HepG2 (cell line): Measurements from ENCODE around the gene HSPB7. TPM values are rescaled to one million over a fixed set of nuclear protein-coding genes. Genes with fewer than 3 reads are reported as not detected.

Source experiments
- ATAC-seq: fragments of 200-7000 bp; cut with Tn5 transposase; 3 replicates; pipeline ENCODE4 v1.9.1; 2020; ENCODE audit warnings: mild to moderate bottlenecking, moderate library complexity
- BruUV-seq: library from RNA; stranded (reverse); fragments of 400-500 nt; replicated peaks from 2 replicates; lab custom pipeline; 2021; lab: Mats Ljungman, UMichigan
- CTCF ChIA-PET: fragments of 300-600 bp; formaldehyde crosslinking; extraction: SDS; loops from one replicate; lab custom pipeline; 2021; ENCODE audit warnings: low total read pairs, inconsistent platforms, low intra/inter-chr PET ratio; lab: Yijun Ruan, JAX
- POLR2A ChIA-PET: fragments of 350-600 bp; sonication (Branson Sonifier 250); formaldehyde crosslinking; loops from one replicate; lab custom pipeline; 2020; ENCODE audit warnings: antibody characterized with exemption, inconsistent platforms; lab: Yijun Ruan, JAX
- DNase-seq: peaks from one replicate; pipeline ENCODE4 v3.0.0-alpha.2; 2015; ENCODE audit warnings: low spot score
- FAIRE-seq: peaks from 3 replicates; lab custom pipeline; 2011; peaks lifted over from hg19 to GRCh38; lab: Jason Lieb, UNC
- H2AFZ ChIP-seq: one replicate; pipeline ENCODE4 v1.6.1; 2011; ENCODE audit warnings: low read length, inconsistent platforms
- H3K27ac ChIP-seq: fragments of 300-600 bp; 3 replicates; pipeline ENCODE4 v1.8.0; 2011; ENCODE audit warnings: mixed run types, mild to moderate bottlenecking, mixed read lengths, low read length, inconsistent platforms; ENCODE audit not compliant: insufficient read depth; ENCODE audit errors: extremely low read length
- H3K27me3 ChIP-seq, 2 experiments: fragments of 200-600 bp in 1 of 2; 2 replicates in 1 of 2; 3 replicates in 1 of 2; pipeline versions ENCODE4 v1.6.0 to v1.8.0; 2011; ENCODE audit warnings: low read length in 2 of 2, mild to moderate bottlenecking in 2 of 2, moderate library complexity in 2 of 2, inconsistent platforms in 1 of 2; ENCODE audit not compliant: insufficient read depth in 2 of 2, control insufficient read depth in 1 of 2
- H3K36me3 ChIP-seq, 2 experiments: fragments of 200-600 bp in 1 of 2; replicated peaks in 1 of 2; 2 replicates in 1 of 2; 3 replicates in 1 of 2; pipeline versions ENCODE4 v1.5.1 to v1.8.0; 2011; ENCODE audit warnings: low read length in 2 of 2, inconsistent platforms in 1 of 2; ENCODE audit not compliant: insufficient read depth in 2 of 2, control insufficient read depth in 1 of 2
- H3K4me1 ChIP-seq: 2 replicates; pipeline ENCODE4 v1.5.1; 2012; ENCODE audit warnings: low read length, inconsistent platforms; ENCODE audit not compliant: insufficient read depth
- H3K4me2 ChIP-seq: 2 replicates; pipeline ENCODE4 v1.6.0; 2011; ENCODE audit warnings: low read depth, low read length, inconsistent platforms
- H3K4me3 ChIP-seq, 3 experiments: fragments of 200-600 bp in 1 of 3; sonication (generic), shearing (Covaris generic) in 1 of 3; replicated peaks in 1 of 3; 2 replicates each; pipeline ENCODE4 v1.5.1; 2011 to 2016; ENCODE audit warnings: low read length in 3 of 3, inconsistent platforms in 2 of 3, low read depth in 2 of 3, mild to moderate bottlenecking in 2 of 3, control low read depth in 1 of 3, mixed read lengths in 1 of 3; ENCODE audit not compliant: insufficient read depth in 1 of 3
- H3K79me2 ChIP-seq: one replicate; pipeline ENCODE4 v1.6.1; 2011; ENCODE audit warnings: low read length, inconsistent platforms; ENCODE audit not compliant: insufficient read depth
- H3K9ac ChIP-seq: 2 replicates; pipeline ENCODE4 v1.6.0; 2011; ENCODE audit warnings: mild to moderate bottlenecking, low read depth, low read length, inconsistent platforms; ENCODE audit not compliant: insufficient read depth
- H3K9me3 ChIP-seq: 2 replicates; pipeline ENCODE4 v1.5.1; 2012; ENCODE audit warnings: mild to moderate bottlenecking, low read length
- H4K20me1 ChIP-seq: 2 replicates; pipeline ENCODE4 v1.6.0; 2011; ENCODE audit warnings: inconsistent platforms, mild to moderate bottlenecking, low read length, moderate library complexity; ENCODE audit not compliant: insufficient read depth
- CTCF ChIP-seq: sonication (generic); formaldehyde crosslinking; IDR thresholded peaks from 2 replicates; pipeline ENCODE4 v1.5.0; 2020; ENCODE audit warnings: mild to moderate bottlenecking, missing genetic modification reagents, moderate library complexity
- FOXA1 ChIP-seq, 2 experiments: fragments of 450-650 bp in 1 of 2; sonication (generic) in 1 of 2; formaldehyde crosslinking in 1 of 2; IDR thresholded peaks; 2 replicates each; pipeline versions ENCODE4 v1.4.0 to v1.6.1; 2016 to 2020; ENCODE audit warnings: missing genetic modification reagents in 1 of 2
- MEIS2 ChIP-seq: sonication (generic); formaldehyde crosslinking; IDR thresholded peaks from 2 replicates; pipeline ENCODE4 v1.9.0; 2021; ENCODE audit warnings: mild to moderate bottlenecking, missing genetic modification reagents
- PAX8 ChIP-seq: sonication (generic); formaldehyde crosslinking; IDR thresholded peaks from 2 replicates; pipeline ENCODE4 v1.8.0; 2022; ENCODE audit warnings: mild to moderate bottlenecking, missing genetic modification reagents, borderline replicate concordance
- ZC3H13 ChIP-seq: sonication (generic); formaldehyde crosslinking; IDR thresholded peaks from 2 replicates; pipeline ENCODE4 v1.8.1; 2023; ENCODE audit warnings: mild to moderate bottlenecking, missing genetic modification reagents, moderate library complexity
- ZEB1 ChIP-seq: IDR thresholded peaks from 2 replicates; pipeline ENCODE4 v1.6.1; 2012; ENCODE audit warnings: mild to moderate bottlenecking, low read depth, inconsistent platforms; ENCODE audit not compliant: insufficient replicate concordance
- ZFP36 ChIP-seq: fragments of 150-350 bp; IDR thresholded peaks from 2 replicates; pipeline ENCODE4 v1.6.1; 2018; ENCODE audit warnings: borderline replicate concordance, low read length, low read depth; ENCODE audit not compliant: partially characterized antibody
- ZKSCAN8 ChIP-seq: IDR thresholded peaks from 2 replicates; pipeline ENCODE4 v1.6.1; 2016; ENCODE audit warnings: borderline replicate concordance, missing genetic modification reagents, missing compliant biosample characterization
- ZNF362 ChIP-seq: sonication (generic); formaldehyde crosslinking; IDR thresholded peaks from 2 replicates; pipeline ENCODE4 v1.4.0; 2020; ENCODE audit warnings: missing genetic modification reagents, mild to moderate bottlenecking, borderline replicate concordance
- ZNF414 ChIP-seq: sonication (generic); formaldehyde crosslinking; IDR thresholded peaks from 2 replicates; pipeline ENCODE4 v1.5.0; 2020; ENCODE audit warnings: missing genetic modification reagents
- ZNF558 ChIP-seq: sonication (generic); formaldehyde crosslinking; IDR thresholded peaks from 2 replicates; pipeline ENCODE4 v1.9.0; 2022; ENCODE audit warnings: mild to moderate bottlenecking, missing genetic modification reagents, borderline replicate concordance
- ZXDC ChIP-seq: sonication (generic); formaldehyde crosslinking; IDR thresholded peaks from 2 replicates; pipeline ENCODE4 v1.5.0; 2020; ENCODE audit warnings: mild to moderate bottlenecking, missing genetic modification reagents
- WGBS: methylation state at CpG from one replicate; pipeline ENCODE4 v1.1.6; 2017; ENCODE audit warnings: low lambda C conversion rate; 5-methylcytosine and 5-hydroxymethylcytosine counted together
- in situ Hi-C: cut with HindIII; loops from 2 replicates; pipeline ENCODE4 v1.10.0; 2017; ENCODE audit warnings: low pct_unique_long_range_greater_than_20kb; ENCODE audit not compliant: extremely low pct_ligation_motif_present
- intact Hi-C: fragments of 100-400 bp; cut with micrococcal nuclease; formaldehyde crosslinking; loops from one replicate; pipeline ENCODE4 v1.10.0; 2022; ENCODE audit not compliant: unreplicated experiment
- polyA plus RNA-seq, 8 experiments: library from polyadenylated mRNA; depleted of rRNA in 3 of 8; stranded (reverse) in 7 of 8; unstranded in 1 of 8; fragments of >200 nt; fragmentation: Illumina TruSeq in 4 of 8; extraction: Trizol in 4 of 8; gene quantifications; 2 replicates each; pipeline versions ENCODE4 v1.2.1 to v1.2.3, GENCODE V29; 2011 to 2016; ENCODE audit warnings: low read depth in 4 of 8, missing spikeins in 1 of 8, mixed read lengths in 1 of 8; ENCODE audit not compliant: insufficient read depth in 1 of 8
- total RNA-seq, 5 experiments: library from RNA; depleted of rRNA; stranded (reverse); fragments of >200 nt; fragmentation: Illumina TruSeq; extraction: Trizol; gene quantifications; 2 replicates each; pipeline ENCODE4 v1.2.3, GENCODE V29; 2016; ENCODE audit warnings: low read depth in 1 of 5

Gene HSPB7
- total and polyA plus RNA-seq, 2 of the 13 experiments (the other 11 are each of a cell fraction or from before 2014, with no cell fraction given): 0.20 TPM; not detected in 1

- TF ChIP-seq ZFP36: peak; percentile 62
These were observed 10.0 kb downstream of the HSPB7 start (continued) for GRCh38 chr1:16007671-16008341.

- CTCF ChIA-PET: no interaction called here
- peaks cover 20% of the 10 kb centered on the region; the same call in 1 of the 2 replicates for H4K20me1 ChIP-seq
- BruUV-seq: no TSS peak
- H3K4me3 ChIP-seq: peak overlapping the region in 1 of 3 experiments; percentile 28; a peak in 1 of 6 replicates
- WGBS: 78% methylated on average over 9 of the region's 9 CpGs
- ATAC-seq: no peak
- H3K9me3 ChIP-seq: no peaks in the 10 kb centered on the region
- POLR2A ChIA-PET: no interaction called here
- H3K4me1 ChIP-seq: peaks cover 58% of the 10 kb centered on the region
- peaks cover 10% of the 10 kb centered on the region for H3K79me2 ChIP-seq
- H2AFZ ChIP-seq: no peak overlapping the region
- in situ Hi-C loops: no loop called here
- TF ChIP-seq CTCF (peak; percentile 33), FOXA1 (IDR thresholded peaks at IDR 0.05) (no peak), FOXA1 (CRISPR knock-in tag; IDR thresholded peaks at IDR 0.05) (no peak), ZNF362 (CRISPR knock-in tag) (0 out of 2 replicates have a peak, but pooled peaks have one; percentile 21), PAX8 (CRISPR knock-in tag) (no peak), ZC3H13 (CRISPR knock-in tag) (peak; percentile 51; the same call in 1 of the 2 replicates), ZXDC (CRISPR knock-in tag) (no peak), ZNF414 (CRISPR knock-in tag) (no peak), ZEB1 (no peak), ZNF558 (CRISPR knock-in tag) (no peak), ZKSCAN8 (CRISPR knock-in tag) (peak; percentile 75), MEIS2 (no peak)
- TF ChIP-seq, all 625 proteins: peak for 4
- intact Hi-C loops: no loop called here
- peak; percentile 18 for DNase-seq
- H3K4me2 ChIP-seq: peak overlapping the region; percentile 42; the same call in 1 of the 2 replicates
- H3K27ac ChIP-seq: no peak overlapping the region
- no peaks in the 10 kb centered on the region for H3K27me3 ChIP-seq
- peaks cover 0 to 18% of the 10 kb centered on the region in 2 experiments for H3K36me3 ChIP-seq
- no peak overlapping the region for H3K9ac ChIP-seq
- no peak for FAIRE-seq
These were observed 11.0 kb downstream of the HSPB7 start for GRCh38 chr1:16006552-16007485.
